TTC549 (cell line): ENCODE results near the gene NRXN3.
A peak's percentile ranks its signal among the peaks of the same experiment; 100 is the strongest.
"Not testable (repeated sequence)": the region's sequence is repeated elsewhere in the genome, so short reads cannot be mapped to it uniquely, and the experiment has no call there.

ENCODE experiments used
- FAIRE-seq: peaks from 2 replicates; lab custom pipeline; 2012; peaks lifted over from hg19 to GRCh38; lab: Jason Lieb, UNC

The NRXN3 gene

DNA sequence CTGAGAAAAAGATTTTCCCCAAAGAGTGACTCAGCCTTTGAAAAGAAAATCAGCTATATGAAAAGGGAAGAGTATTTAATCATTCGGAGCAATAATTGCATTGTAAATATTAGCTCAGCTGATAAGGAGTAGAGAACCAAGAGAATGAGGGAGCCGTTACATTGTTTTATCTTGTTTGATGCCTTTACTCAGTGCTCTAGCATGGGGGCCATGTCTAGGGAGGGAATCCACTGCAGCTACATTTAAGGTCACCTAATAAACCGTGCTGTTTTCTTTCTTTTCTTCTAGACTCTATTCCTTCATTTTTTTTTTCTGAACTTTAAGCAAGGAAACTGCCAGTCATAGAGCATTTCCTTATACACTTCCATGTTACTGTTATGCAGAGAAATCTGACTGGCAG lies 1594.2 kb downstream of the NRXN3 start:
- no peak for FAIRE-seq

DNA sequence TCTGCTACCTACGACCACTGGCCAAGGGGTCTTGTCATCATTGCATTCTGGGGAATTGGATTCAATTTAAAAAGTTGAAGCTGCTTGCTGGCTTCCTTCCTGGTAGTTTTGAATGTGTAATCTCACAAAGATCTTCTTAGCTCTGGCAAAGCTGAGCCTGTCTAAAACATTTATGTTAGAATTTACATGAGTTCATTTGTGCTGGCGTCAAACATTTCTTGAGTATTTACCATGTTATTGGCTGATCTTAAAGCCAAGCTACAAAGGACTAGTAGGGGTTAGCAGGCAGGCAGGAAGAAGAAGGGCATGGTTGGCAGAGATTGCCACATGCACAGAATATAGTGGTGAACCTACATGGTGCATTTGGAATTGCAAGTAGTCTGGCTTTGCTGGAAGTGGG lies 1596.3 kb downstream of the NRXN3 start:
- no peak for FAIRE-seq

GRCh38 chr14:79767251-79767650 lies 1597.1 kb downstream of the NRXN3 start:
- no peak for FAIRE-seq

DNA sequence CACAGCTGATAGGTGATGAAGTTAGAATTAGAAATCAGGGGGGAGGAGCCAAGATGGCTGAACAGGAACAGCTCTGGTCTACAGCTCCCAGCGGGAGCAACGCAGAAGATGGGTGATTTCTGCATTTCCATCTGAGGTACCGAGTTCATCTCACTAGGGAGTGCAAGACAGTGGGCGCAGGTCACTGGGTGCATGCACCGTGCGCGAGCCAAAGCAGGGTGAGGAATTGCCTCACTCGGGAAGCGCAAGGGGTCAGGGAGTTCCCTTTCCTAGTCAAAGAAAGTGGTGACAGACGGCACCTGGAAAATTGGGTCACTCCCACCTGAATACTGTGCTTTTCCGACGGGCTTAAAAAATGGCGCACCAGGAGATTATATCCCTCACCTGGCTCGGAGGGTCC lies 1597.5 kb downstream of the NRXN3 start:
- not testable (repeated sequence) for FAIRE-seq

- FAIRE-seq = no peak
These were observed 1611.7 kb downstream of the NRXN3 start for GRCh38 chr14:79781882-79782281.

- FAIRE-seq = no peak
These were observed 1612.9 kb downstream of the NRXN3 start for GRCh38 chr14:79783041-79783440.

DNA sequence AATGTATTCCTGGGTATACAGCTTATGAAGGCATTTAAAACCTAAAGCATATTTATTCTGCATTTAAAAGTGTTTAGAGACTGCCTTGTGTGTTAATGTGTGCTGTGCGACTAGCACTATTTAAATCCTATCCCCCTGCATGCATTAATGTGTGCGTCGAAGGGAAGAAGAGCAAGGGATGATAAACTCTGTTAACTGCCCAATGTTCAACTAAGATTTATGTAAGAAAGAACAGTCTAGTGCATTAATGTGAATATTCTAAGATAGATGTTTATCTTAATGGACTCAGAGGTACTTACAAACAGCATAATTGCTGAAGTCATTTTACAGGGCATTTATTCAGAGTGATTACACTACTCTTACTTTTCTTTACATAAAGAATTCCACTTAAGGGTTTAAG lies 1616.3 kb downstream of the NRXN3 start:
- FAIRE-seq = no peak

DNA sequence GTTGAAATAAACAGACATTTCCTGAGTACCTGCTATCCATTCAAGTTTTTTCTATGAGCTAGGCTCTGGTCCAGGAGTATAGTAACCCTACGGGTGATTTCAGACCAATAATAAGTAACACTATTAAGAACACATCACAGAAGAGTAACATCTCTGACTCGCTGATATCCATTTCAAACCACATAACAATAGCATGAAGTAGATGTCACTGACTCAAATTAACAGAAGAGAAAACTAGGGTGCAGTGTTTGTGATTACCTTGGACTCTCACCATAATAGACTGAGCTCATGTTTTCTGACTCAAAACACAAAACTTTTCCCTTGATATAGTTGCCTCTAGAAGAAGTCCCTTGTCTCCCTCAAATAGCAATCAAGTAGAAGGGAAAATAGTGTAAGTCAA lies 1618.2 kb downstream of the NRXN3 start:
- no peak for FAIRE-seq

GRCh38 chr14:79791055-79791732 lies 1621.0 kb downstream of the NRXN3 start:
- peak; percentile 68 for FAIRE-seq

DNA sequence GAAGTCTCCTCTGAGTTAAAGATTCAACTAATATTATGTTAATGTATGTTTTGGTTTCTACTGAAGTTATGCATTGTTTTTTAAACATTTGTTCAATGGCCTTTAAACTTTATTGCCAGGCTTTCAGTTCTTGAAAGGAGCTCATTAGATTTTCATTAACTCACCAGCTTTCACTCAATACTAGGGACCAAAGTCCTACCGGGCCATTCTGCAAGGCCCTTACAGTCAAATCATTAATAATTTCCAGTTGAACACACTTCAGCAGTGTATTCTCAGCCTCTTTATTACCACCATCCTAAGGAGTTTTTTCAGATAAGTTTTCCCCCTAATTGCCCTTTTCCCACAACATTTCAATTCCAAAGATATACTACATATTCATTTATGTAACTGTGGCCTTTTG lies 1631.9 kb downstream of the NRXN3 start:
- FAIRE-seq = no peak

GRCh38 chr14:79805636-79806035 lies 1635.5 kb downstream of the NRXN3 start:
- FAIRE-seq = no peak

GRCh38 chr14:79809849-79810612 lies 1639.9 kb downstream of the NRXN3 start:
- no peak for FAIRE-seq

DNA sequence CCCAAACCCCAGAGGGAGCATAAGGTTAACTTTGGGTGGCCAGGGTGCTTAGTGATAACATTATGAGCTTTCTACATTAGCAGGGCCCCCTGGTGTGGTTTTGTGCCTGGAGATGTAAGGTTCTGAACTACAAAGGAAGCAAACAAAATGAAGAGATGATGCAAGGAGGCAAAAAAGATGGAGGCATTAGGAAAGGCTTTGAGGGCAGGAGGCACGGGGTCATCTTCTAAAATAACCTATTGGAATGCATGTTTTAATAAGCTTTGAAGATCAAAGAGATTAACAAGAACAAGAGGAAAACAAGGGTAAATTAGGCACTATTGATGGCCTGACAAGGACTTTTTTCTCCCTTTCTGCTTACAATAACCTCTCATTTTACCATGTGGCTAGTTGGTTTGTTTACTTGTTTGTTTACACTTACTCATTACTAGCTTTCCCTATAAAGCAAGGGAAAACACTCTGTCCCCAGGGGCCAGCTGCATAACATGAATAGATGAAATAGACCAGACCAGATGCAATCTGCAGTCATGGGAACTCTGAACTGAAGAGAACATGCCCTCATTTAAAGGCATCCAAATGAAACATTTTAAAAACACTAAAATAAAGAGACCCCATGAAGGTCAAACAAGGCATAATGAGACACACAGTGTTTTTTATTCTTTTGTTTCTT lies 1650.8 kb downstream of the NRXN3 start:
- no peak for FAIRE-seq

DNA sequence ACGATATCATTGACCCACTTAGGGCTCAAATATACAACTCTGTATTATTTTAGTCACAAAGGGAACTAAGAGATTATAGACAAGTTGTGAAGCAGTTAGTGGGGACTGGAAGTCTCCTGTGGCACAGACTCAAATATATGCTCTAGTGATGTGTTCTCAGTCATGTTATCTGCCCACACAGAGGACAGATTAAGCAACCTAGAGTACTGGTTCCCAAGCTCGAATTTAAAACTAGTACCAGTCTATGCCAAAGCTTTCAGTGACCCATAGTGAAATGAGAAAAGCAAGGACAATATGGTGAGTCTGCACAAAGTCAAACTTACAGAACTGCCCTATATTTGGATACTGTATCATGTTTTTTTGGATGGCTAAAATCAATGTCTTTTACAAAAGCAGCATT lies 1651.9 kb downstream of the NRXN3 start:
- FAIRE-seq = no peak

DNA sequence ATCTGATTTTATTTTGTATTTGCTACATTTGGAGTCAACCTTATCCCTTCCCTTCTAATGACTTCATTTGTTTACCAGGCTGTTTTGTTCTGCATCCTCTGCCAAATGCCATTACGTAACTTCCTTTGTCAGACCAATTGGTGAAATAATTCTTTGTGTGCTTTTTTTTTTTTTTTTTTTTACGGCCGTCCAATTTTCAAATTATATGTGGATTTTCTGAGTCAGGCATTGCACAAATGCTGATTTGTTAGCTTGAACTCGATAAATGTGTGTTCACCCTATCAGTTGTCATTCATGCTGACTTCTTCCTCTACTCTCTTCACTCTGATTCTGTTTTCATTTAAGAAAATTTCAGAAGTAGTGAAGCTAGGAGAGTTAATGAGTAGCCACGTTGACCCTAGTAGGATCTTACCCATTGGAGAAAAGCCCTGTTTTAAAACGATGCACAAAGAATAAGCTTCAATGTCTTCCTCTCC lies 1654.9 kb downstream of the NRXN3 start:
- no peak for FAIRE-seq

DNA sequence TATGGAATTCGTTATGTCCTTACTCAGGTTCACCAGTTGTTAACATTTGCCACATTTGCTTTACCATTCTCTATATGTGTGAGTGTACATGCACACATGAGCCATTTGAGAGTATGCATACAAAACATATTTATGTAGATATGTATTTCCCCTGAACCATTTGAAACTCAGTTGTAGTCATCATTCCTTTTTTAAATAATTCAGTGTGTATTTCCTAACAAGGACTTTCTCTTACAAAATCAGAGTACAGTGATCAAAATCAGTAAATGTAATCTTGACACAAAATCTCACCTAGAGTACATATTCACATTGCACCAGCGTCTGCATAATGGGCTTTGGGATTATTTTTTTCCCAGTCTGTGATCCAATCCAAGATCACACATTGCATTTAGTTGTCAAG lies 1656.2 kb downstream of the NRXN3 start:
- FAIRE-seq = no peak

GRCh38 chr14:79829405-79830166 lies 1659.4 kb downstream of the NRXN3 start:
- FAIRE-seq = no peak

DNA sequence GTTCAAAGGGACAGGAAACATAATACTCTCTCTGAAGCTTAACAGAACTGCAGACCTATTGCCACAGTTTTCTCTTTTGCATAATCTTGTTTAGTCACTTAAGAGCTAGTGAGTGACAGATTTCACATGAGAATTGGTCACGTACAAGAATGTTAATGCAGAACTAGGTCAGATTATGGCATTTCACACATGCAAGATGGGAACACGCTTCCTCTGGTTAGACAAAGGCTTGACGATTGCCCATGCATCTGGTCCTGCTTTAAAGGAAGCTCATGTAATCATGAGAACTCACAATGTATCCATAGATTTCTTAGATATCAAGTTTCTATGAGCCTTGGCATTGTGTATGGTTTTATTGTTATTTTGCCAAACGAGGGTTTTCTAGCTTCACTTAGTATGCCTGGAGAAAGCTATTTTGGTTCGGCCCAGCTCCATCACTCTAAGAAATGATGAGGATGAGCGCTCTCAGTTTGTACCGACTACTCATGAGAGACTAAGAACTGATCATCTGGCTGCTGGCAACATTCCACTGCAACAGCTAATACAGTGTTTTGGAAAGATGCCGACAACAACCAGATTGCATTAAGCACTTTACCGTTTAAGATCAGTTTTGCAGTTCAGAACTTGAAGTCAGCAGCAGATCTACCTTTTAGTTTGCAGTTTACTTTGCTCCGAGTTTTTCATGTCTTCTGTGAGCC lies 1661.2 kb downstream of the NRXN3 start:
- no peak for FAIRE-seq

GRCh38 chr14:79833781-79834180 lies 1663.6 kb downstream of the NRXN3 start:
- no peak for FAIRE-seq

GRCh38 chr14:79834868-79835267 lies 1664.7 kb downstream of the NRXN3 start:
- no peak for FAIRE-seq

DNA sequence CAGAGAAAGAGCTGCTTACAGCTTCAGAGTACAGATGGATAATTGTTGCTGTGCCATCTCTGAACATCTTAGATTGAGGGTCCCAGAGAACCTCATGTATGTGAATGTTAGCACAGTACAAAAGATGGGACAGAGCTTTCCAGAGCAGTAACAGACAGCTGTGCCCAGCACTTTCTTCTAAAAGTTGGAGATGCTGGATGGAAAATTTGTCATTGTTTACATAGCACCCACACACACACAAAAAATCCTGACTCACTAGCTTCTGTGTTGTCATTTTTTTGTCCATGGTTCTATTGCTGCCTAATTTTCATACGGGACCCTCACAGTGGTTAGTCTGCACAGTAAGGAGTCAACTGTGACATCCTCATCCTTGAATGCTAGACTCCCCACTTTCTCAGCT lies 1666.4 kb downstream of the NRXN3 start:
- FAIRE-seq = no peak

DNA sequence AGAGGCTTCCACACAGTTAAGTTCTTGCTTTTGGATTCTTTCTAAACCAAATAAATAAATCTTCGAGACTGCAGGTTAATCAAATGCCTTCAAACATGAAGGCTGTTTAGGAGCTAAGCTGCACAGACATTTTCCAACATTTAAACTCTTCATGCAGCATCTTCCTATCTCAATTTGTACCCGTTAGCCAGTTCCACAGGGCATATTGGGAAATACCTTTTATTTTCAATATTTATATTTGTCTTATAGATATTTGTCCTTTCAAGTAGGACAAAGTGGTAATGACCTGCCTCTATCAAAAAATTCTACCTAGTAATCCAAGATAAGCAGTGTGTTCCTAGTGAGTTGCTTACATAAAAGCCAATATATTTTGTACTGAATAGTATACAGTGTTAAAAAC lies 1667.5 kb downstream of the NRXN3 start:
- FAIRE-seq = no peak
